HG03095 (cell line): ENCODE measurements around the gene CLEC19A.

Experiments
- ATAC-seq: cut with Tn5 transposase; IDR thresholded peaks from one replicate; pipeline ENCODE4 v1.9.1; 2021; ENCODE audit warnings: moderate library complexity; ENCODE audit not compliant: unreplicated experiment

The CLEC19A gene

GRCh38 chr16:19285431-19285830 lies at the start of gene CLEC19A:
TSS of gene CLEC19A (plus strand) at chr16:19285731. CDS start at chr16:19285852, 121 bp downstream.
- no peak for ATAC-seq

GRCh38 chr16:19235886-19236285 lies 49.6 kb upstream of the CLEC19A start:
- ATAC-seq: no peak

- ATAC-seq: no peak
These were observed 48.8 kb upstream of the CLEC19A start for GRCh38 chr16:19236561-19237209.

DNA sequence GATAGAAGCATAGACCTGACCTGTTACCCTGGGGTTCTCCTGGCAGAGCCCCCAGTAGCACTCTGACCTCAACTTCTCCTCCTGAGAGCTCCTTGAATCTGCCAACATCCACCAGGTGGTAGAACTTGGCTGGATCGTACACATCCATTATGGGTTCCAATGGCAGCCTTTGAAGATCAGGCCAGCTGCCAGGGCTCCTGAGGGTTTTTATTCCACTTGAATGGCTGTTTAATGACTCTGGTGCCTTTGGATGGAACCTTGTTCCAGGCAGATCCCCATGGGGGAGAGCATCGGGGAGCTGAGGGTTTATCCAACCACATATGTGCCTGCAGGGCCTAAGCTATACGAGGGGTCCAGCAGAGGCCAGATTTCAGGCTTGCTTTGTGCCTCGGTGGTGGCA lies 47.1 kb upstream of the CLEC19A start:
- ATAC-seq: no peak

- ATAC-seq: no peak
These were observed 45.9 kb upstream of the CLEC19A start for GRCh38 chr16:19239511-19240155.

GRCh38 chr16:19240494-19240893 lies 45.0 kb upstream of the CLEC19A start:
- no peak for ATAC-seq

DNA sequence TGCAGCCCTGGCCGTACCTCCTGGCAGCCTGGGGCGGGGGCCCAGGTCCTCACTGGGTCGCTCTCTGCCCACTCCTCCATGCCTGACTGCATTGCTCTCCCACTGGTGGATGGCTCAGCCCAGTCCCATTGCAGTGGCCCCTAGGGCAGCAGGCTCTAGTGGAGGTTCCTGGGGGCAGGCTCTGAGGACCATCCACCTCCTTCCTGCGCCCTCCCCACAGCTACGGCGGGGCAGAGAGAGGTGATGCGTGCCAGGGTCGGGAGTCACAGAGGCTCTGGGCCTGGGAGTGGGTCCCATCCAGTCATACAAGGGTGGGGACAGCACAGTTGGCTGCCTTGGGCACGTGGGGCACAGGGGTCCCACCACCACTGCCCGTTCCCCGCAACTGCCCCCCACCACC lies 44.0 kb upstream of the CLEC19A start:
- no peak for ATAC-seq

DNA sequence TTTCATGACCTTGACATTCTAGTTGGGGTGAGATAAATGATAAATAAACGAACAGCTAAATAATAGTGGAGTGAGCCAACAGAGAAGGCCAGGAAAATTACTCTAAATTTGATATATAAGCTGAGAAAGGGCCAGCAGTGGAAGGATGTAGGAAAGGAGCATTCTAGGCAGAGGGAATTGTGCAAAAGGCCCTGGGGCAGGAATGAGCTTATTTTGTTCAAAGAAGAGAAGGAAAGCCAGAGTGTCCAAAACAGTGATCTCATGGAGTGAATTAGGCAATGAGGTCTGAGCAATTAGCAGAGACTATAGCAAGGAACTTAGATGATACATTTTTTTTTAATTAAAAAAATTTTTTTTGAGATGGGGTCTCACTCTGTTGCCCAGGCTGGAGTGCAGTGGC lies 43.3 kb upstream of the CLEC19A start:
- no peak for ATAC-seq

DNA sequence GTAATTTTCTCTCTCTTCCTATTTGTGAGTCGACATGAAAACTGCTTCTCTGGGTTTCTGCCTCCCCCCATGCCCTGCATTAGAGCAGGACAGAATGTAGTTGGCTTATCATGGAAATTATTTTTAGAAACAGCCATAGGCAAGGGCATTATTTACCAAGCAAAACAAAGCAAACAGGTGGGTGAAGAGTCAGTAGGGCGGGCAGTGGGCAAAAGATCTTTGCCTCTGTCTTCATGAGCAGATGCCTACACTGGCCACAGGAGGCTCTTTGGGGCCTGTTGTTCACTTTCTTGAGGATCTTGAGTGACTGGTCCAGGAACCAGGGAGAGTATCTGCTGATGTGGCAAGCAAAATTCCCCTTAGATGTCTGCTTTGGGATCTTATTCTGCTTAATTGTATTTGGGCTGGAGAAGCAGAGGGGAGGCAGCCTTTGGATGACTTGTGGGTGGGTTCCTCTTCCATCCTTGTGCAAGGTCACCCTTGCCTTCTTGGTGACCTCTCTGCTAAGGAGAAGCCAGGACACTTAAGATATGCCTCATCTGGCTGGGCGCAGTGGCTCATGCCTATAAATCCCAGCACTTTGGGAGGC lies 42.5 kb upstream of the CLEC19A start:
- ATAC-seq: no peak

GRCh38 chr16:19245326-19245925 lies 40.1 kb upstream of the CLEC19A start:
- ATAC-seq: no peak

- ATAC-seq: no peak
These were observed 32.6 kb upstream of the CLEC19A start for GRCh38 chr16:19252904-19253303.

DNA sequence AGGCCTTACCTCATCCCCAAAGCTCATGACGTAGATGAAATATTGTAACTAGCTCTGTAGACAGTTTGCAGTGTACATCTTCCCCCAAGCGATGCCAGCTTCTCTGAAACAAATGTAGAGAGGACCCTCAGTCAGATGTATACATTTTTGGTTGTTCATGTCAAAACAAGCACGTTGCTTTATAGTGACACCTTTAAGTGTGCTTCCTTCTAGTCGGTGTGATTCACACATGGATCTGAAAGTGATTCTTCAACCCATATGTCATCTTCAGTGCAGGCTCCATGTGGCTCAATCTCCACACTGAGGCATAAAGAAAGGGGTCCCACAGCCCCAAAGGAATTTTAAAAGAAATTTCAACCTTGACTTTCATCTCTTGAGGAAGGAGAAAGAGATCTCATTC lies 30.9 kb upstream of the CLEC19A start:
- ATAC-seq: no peak

- ATAC-seq: no peak
These were observed 21.3 kb upstream of the CLEC19A start for GRCh38 chr16:19264123-19264673.

DNA sequence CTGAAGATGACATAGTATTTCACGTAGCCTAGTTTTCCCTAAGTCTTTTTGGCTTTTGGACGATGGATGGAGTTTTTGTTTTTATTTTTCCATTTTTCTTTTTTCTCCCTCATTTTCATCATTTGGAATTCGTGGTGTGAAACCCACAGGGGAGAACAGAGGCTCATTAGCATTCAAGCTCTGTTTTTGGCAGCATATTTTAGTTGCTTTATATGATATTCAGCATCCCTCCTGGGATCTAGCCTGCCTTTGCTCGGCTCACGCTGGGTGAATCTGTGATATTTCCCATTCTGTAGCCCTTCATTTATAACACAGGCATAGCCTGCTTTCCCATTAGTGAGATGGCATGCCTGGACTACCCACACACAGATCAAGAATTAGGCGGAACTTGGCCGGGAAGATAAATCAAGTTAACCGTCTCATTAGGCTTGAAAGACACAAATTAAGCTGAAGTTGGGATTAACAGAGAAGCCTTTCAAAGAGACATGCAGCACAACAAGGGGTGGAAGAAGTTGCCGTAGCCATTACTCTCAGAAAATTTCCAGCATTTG lies 20.1 kb upstream of the CLEC19A start:
- no peak for ATAC-seq

GRCh38 chr16:19266774-19267173 lies 18.8 kb upstream of the CLEC19A start:
- no peak for ATAC-seq

- ATAC-seq: no peak
These were observed 16.4 kb upstream of the CLEC19A start for GRCh38 chr16:19269098-19269497.

- ATAC-seq: no peak
These were observed 11.2 kb upstream of the CLEC19A start for GRCh38 chr16:19274165-19274797.

DNA sequence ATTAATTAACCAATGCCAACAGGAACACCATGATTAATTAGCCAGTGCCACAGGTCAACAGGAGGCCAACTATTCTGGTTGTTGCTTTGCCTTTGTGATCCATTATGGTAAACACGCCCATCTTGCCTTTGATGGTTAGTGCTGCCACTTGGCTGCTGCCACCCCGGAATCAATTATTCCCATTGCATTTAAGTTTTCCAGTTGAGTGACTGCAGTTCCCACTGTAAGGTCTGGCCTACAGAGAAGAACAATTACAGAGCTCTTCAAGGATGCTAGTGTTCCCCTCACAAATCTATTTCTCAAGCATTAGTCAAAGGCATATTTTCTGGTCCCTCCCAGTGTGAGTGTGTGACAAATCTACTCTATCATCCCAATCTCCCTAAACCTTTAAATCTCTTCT lies 7.1 kb upstream of the CLEC19A start:
- ATAC-seq: no peak

DNA sequence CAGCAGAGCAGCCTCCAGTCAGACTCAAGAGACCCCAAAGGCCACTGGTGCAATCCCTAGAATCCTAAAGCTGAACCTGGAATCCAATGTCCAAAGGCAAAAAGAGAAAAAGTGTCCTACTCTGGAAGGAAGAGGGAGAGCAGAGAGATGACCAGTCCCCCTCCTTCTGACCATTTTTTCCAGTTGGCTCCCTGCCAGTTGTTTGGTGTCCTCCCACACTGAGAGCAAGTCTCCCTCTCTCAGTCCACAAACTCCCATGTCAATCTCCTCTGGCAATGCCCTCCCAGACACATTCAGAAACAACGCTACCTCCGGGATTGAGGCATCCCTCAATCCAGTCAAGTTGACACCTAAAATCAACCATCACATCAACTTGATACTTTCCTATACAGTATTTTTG lies 4.3 kb upstream of the CLEC19A start:
- no peak for ATAC-seq

DNA sequence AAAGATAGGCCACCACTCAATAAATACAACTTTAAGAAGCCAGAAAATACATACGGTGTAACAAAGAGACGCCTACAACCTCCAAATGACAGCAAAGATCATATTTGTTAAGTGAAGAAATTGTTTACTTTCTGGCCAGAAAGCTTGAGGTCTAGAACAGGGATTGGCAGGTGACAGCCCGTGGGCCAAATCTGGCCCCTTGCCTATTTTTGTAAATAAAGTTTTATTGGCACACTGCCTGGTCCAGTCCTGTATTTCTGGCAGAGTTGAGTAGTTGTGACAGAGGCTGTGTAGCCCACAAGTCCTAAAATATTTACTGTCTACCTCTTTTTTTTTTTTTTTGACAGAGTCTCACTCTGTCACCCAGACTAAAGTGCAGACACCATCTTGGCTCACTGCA lies 3.4 kb upstream of the CLEC19A start:
- ATAC-seq: no peak

DNA sequence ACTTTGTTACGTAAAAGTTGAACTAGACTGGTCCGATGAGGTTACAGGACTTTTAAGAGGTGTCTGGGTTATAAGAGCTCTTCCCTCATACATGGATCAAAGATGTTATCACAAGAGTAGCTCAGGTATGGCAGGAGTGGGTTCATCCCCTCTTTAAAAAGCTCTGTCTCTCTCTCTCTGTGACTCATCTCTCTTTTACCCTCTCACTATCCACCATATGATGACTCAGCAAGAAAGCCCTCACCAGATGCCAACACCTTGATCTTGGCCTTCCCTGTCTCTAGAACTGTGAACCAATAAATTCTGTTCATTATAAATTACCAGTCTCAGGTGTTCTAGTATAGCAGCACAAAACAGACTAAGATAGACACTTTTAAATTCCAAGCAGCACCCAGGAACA lies 1.9 kb upstream of the CLEC19A start:
- ATAC-seq: no peak
